D721Med (cell line): ENCODE data around the gene NAPEPLD.

ENCODE experiments used
- DNase-seq: peaks from one replicate; pipeline ENCODE4 v3.0.0; 2011; ENCODE audit warnings: low spot score; ENCODE audit not compliant: insufficient read length
- FAIRE-seq: peaks from 2 replicates; lab custom pipeline; 2011; peaks lifted over from hg19 to GRCh38; lab: Jason Lieb, UNC
- CTCF ChIP-seq: IDR thresholded peaks from 2 replicates; pipeline ENCODE4 v1.5.1; 2012; ENCODE audit warnings: mild to moderate bottlenecking, control low read depth; ENCODE audit not compliant: insufficient read depth; ENCODE audit errors: missing control alignments

Gene NAPEPLD

GRCh38 chr7:103130901-103131624, 17.8 kb downstream of the NAPEPLD start:
- FAIRE-seq (no peak), DNase-seq (no peak)
- no peak for TF ChIP-seq CTCF

GRCh38 chr7:103129702-103130549, 19.0 kb downstream of the NAPEPLD start:
- TF ChIP-seq CTCF: no peak
- DNase-seq (no peak), FAIRE-seq (no peak)

- DNase-seq: no peak
- no peak for FAIRE-seq
- TF ChIP-seq CTCF: no peak
Measured at GRCh38 chr7:103127006-103127405, 21.9 kb downstream of the NAPEPLD start.

- DNase-seq: no peak
- FAIRE-seq: no peak
- TF ChIP-seq CTCF: no peak
Measured at GRCh38 chr7:103124429-103124979, 24.4 kb downstream of the NAPEPLD start.

GRCh38 chr7:103123529-103123928, 25.4 kb downstream of the NAPEPLD start:
- DNase-seq (no peak), FAIRE-seq (no peak)
- no peak for TF ChIP-seq CTCF

- TF ChIP-seq CTCF: no peak
- DNase-seq (no peak), FAIRE-seq (no peak)
Measured at GRCh38 chr7:103121641-103122040, 27.3 kb downstream of the NAPEPLD start.

GRCh38 chr7:103120362-103120761, 28.5 kb downstream of the NAPEPLD start:
- DNase-seq: no peak
- FAIRE-seq: no peak
- TF ChIP-seq CTCF: no peak
